ENCODE results near the gene SNX22.

SNX22 gene

GRCh38 chr15:64156652-64157331 lies 5.3 kb downstream of the SNX22 start:
- no peak for DNase-seq (ENCODE audit: low spot score)

- DNase-seq (ENCODE audit: low spot score): no peak
Observed at GRCh38 chr15:64157599-64158125, 6.1 kb downstream of the SNX22 start.

- DNase-seq (ENCODE audit: low spot score): no peak
Observed at GRCh38 chr15:64158363-64159134, 7.0 kb downstream of the SNX22 start.

GRCh38 chr15:64161688-64162477 lies 10.4 kb downstream of the SNX22 start:
- DNase-seq (ENCODE audit: low spot score): no peak

- peak; percentile 22 for DNase-seq (ENCODE audit: low spot score)
Observed at GRCh38 chr15:64162478-64162868, 10.9 kb downstream of the SNX22 start.

GRCh38 chr15:64162869-64163658 lies 11.5 kb downstream of the SNX22 start, which contains the start of gene PPIB:
TSS of gene PPIB (minus strand) at chr15:64163022. CDS start at chr15:64162986, 36 bp downstream.
- DNase-seq (ENCODE audit: low spot score): peak; percentile 98

GRCh38 chr15:64163659-64164362 lies 12.3 kb downstream of the SNX22 start:
- no peak for DNase-seq (ENCODE audit: low spot score)

GRCh38 chr15:64164436-64164835 lies 12.9 kb downstream of the SNX22 start:
- DNase-seq (ENCODE audit: low spot score): no peak

- no peak for DNase-seq (ENCODE audit: low spot score)
Observed at GRCh38 chr15:64166102-64166890, 14.8 kb downstream of the SNX22 start.

GRCh38 chr15:64180235-64180824 lies 28.8 kb downstream of the SNX22 start:
- no peak for DNase-seq (ENCODE audit: low spot score)

- DNase-seq (ENCODE audit: low spot score): no peak
Observed at GRCh38 chr15:64182859-64183370, 31.4 kb downstream of the SNX22 start.

GRCh38 chr15:64185146-64185911 lies 33.8 kb downstream of the SNX22 start:
- no peak for DNase-seq (ENCODE audit: low spot score)

- DNase-seq (ENCODE audit: low spot score): peak; percentile 19
Observed at GRCh38 chr15:64187396-64188191, 36.1 kb downstream of the SNX22 start.

- no peak for DNase-seq (ENCODE audit: low spot score)
Observed at GRCh38 chr15:64191971-64192830, 40.7 kb downstream of the SNX22 start.

- no peak for DNase-seq (ENCODE audit: low spot score)
Observed at GRCh38 chr15:64193971-64194370, 42.4 kb downstream of the SNX22 start.

GRCh38 chr15:64197425-64197824 lies 45.9 kb downstream of the SNX22 start:
- DNase-seq (ENCODE audit: low spot score): no peak

- DNase-seq (ENCODE audit: low spot score): no peak
Observed at GRCh38 chr15:64205202-64205601, 53.7 kb downstream of the SNX22 start.

All from activated CD4-positive, alpha-beta T cell treated with anti-CD3 and anti-CD28 coated beads, Interleukin-2, Interleukin-4, amounts not matched to agents 100 ng/mL and 50 ng/mL, durations not matched to agents 16 hours and 8 hours (primary cell).